Transverse colon (tissue), 4 donors: ENCODE data around the gene ADAMTS14.

ENCODE experiments used
- EP300 ChIP-seq: sonication (generic); formaldehyde crosslinking; IDR thresholded peaks from one replicate; pipeline ENCODE4 v1.6.1; 2017; ENCODE audit warnings: antibody characterized with exemption, low read depth
- POLR2A ChIP-seq: fragments of 450-650 bp; IDR thresholded peaks from one replicate; pipeline ENCODE4 v1.6.1; 2016; ENCODE audit warnings: antibody characterized with exemption, mild to moderate bottlenecking, moderate library complexity
- POLR2AphosphoS5 ChIP-seq, 3 donors: sonication (generic); formaldehyde crosslinking; IDR thresholded peaks; one replicate each; pipeline ENCODE4 v1.6.1; 2016; ENCODE audit warnings: antibody characterized with exemption in 3 of 3
- TF ChIP-seq, protein P1 (sequence below), 5 experiments: fragments of 200-600 bp in 3 of 5; fragments of 450-650 bp in 2 of 5; sonication (generic) in 3 of 5; IDR thresholded peaks; 1 replicate in 2 of 5; 2 replicates in 3 of 5; pipeline ENCODE4 v1.5.1; 2016 to 2017; ENCODE audit warnings: antibody characterized with exemption in 5 of 5, inconsistent platforms in 3 of 5, mild to moderate bottlenecking in 2 of 5, moderate library complexity in 1 of 5

DNA sequence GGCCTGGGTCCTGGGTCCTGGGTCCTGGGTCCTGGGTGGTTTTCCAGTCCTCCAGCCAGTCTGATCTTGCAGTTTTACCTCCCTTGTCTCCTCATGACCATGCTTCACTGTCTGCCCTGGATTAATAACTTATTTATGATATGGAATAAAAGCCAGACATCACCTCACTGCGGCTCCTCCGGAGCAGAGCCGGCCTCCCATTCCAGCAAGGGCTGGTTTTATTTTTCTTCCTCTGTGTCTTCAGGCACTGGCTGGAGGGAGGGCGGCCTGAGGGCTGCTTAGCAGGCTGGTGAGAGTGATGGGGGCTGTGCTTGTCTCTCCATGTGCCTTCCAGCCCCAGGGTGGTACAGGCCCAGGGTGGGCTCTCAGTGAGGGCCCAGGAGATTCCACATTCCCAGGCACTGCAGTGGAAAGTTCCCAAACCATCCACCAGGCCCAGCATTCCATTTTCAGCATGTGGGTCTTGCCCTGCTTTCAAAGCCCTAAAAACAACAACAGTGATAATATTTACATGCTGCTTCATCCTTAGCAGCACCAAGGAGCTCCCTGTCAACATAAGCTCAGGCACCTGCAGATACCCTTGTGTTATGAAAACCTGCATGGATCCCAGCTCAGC, 12.6 kb downstream of the ADAMTS14 start:
- no peak for TF ChIP-seq POLR2A
- TF ChIP-seq, protein P1, sequence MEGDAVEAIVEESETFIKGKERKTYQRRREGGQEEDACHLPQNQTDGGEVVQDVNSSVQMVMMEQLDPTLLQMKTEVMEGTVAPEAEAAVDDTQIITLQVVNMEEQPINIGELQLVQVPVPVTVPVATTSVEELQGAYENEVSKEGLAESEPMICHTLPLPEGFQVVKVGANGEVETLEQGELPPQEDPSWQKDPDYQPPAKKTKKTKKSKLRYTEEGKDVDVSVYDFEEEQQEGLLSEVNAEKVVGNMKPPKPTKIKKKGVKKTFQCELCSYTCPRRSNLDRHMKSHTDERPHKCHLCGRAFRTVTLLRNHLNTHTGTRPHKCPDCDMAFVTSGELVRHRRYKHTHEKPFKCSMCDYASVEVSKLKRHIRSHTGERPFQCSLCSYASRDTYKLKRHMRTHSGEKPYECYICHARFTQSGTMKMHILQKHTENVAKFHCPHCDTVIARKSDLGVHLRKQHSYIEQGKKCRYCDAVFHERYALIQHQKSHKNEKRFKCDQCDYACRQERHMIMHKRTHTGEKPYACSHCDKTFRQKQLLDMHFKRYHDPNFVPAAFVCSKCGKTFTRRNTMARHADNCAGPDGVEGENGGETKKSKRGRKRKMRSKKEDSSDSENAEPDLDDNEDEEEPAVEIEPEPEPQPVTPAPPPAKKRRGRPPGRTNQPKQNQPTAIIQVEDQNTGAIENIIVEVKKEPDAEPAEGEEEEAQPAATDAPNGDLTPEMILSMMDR (IDR thresholded peaks at IDR 0.05) = no peak
- TF ChIP-seq EP300 = no peak
- no peak for TF ChIP-seq POLR2AphosphoS5 (IDR thresholded peaks at IDR 0.05)
